Gastroesophageal sphincter (tissue), 4 donors: ENCODE data around the gene CSGALNACT2. TPM values are rescaled to one million over a fixed set of nuclear protein-coding genes. Genes with fewer than 3 reads are reported as not detected.

Experiments
- ATAC-seq: fragments of 150-250 bp; one replicate; pipeline ENCODE4 v1.9.1; 2016; ENCODE audit warnings: mild to moderate bottlenecking, moderate library complexity
- H3K27ac ChIP-seq, 4 donors: fragments of 200-600 bp; sonication (generic) in 3 of 4; 1 replicate in 3 of 4; 2 replicates in 1 of 4; pipeline ENCODE4 v1.5.1; 2016 to 2019
- H3K27me3 ChIP-seq: fragments of 200-600 bp; sonication (generic); one replicate; pipeline ENCODE4 v1.5.1; 2019
- H3K36me3 ChIP-seq, 2 donors: fragments of 200-600 bp; sonication (generic); one replicate each; pipeline ENCODE4 v1.5.1; 2019; ENCODE audit warnings: control low read depth in 1 of 2
- H3K4me1 ChIP-seq, 3 donors: fragments of 200-600 bp; sonication (generic); 1 replicate in 2 of 3; 2 replicates in 1 of 3; pipeline ENCODE4 v1.5.1; 2016 to 2019; ENCODE audit warnings: control low read depth in 2 of 3
- H3K4me3 ChIP-seq, 2 donors: fragments of 200-600 bp; sonication (generic); one replicate each; pipeline ENCODE4 v1.5.1; 2019; ENCODE audit warnings: mild to moderate bottlenecking in 1 of 2, moderate library complexity in 1 of 2
- H3K9me3 ChIP-seq, 3 donors: fragments of 200-600 bp; sonication (generic); one replicate each; pipeline ENCODE4 v1.5.1; 2017 to 2019; ENCODE audit warnings: control low read depth in 2 of 3
- EP300 ChIP-seq: sonication (generic); formaldehyde crosslinking; IDR thresholded peaks from one replicate; pipeline ENCODE4 v1.6.1; 2017; ENCODE audit warnings: antibody characterized with exemption, mild to moderate bottlenecking
- POLR2A ChIP-seq, 2 donors: fragments of 450-650 bp; IDR thresholded peaks; one replicate each; pipeline ENCODE4 v1.6.1; 2017; ENCODE audit warnings: antibody characterized with exemption in 2 of 2, mild to moderate bottlenecking in 2 of 2, moderate library complexity in 1 of 2
- POLR2AphosphoS5 ChIP-seq: sonication (generic); formaldehyde crosslinking; IDR thresholded peaks from one replicate; pipeline ENCODE4 v1.6.1; 2017; ENCODE audit warnings: antibody characterized with exemption
- WGBS, 2 donors: methylation state at CpG; one replicate each; pipeline ENCODE4 v1.1.5; 2018; ENCODE audit warnings: low coverage in 1 of 2; 5-methylcytosine and 5-hydroxymethylcytosine counted together
- total RNA-seq, 4 donors: library from RNA; depleted of rRNA; stranded (reverse); fragments of >200 nt; gene quantifications; one replicate each; pipeline ENCODE4 v1.1.0, GENCODE V29; 2016
- TF ChIP-seq, protein P1 (sequence below), 4 experiments: fragments of 200-600 bp in 2 of 4; fragments of 450-650 bp in 2 of 4; sonication (generic) in 1 of 4; IDR thresholded peaks; one replicate each; pipeline ENCODE4 v1.5.1; 2017 to 2019; ENCODE audit warnings: antibody characterized with exemption in 4 of 4, mild to moderate bottlenecking in 2 of 4, moderate library complexity in 2 of 4

The CSGALNACT2 gene
- total RNA-seq, 4 donors from 2014 or later: 28.4 to 37.4 (median 32.7) TPM

- H3K27me3 ChIP-seq: peaks cover 10% of the 10 kb centered on the region
- whole genome bisulfite sequencing, 2 donors: 85 to 93% methylated on average over 6 to 9 of the region's 20 CpGs
- H3K4me3 ChIP-seq: no peak overlapping the region
- peaks cover 0 to 7% of the 10 kb centered on the region in 2 donors for H3K36me3 ChIP-seq
- no peak overlapping the region for H3K27ac ChIP-seq
- ATAC-seq: no peak
- no peaks in the 10 kb centered on the region for H3K9me3 ChIP-seq
- TF ChIP-seq POLR2AphosphoS5 (no peak), POLR2A (IDR thresholded peaks at IDR 0.05) (no peak)
- TF ChIP-seq, protein P1, sequence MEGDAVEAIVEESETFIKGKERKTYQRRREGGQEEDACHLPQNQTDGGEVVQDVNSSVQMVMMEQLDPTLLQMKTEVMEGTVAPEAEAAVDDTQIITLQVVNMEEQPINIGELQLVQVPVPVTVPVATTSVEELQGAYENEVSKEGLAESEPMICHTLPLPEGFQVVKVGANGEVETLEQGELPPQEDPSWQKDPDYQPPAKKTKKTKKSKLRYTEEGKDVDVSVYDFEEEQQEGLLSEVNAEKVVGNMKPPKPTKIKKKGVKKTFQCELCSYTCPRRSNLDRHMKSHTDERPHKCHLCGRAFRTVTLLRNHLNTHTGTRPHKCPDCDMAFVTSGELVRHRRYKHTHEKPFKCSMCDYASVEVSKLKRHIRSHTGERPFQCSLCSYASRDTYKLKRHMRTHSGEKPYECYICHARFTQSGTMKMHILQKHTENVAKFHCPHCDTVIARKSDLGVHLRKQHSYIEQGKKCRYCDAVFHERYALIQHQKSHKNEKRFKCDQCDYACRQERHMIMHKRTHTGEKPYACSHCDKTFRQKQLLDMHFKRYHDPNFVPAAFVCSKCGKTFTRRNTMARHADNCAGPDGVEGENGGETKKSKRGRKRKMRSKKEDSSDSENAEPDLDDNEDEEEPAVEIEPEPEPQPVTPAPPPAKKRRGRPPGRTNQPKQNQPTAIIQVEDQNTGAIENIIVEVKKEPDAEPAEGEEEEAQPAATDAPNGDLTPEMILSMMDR (IDR thresholded peaks at IDR 0.05): no peak
- peaks cover 0 to 1% (median 0%) of the 10 kb centered on the region in 3 donors for H3K4me1 ChIP-seq
Measured at GRCh38 chr10:43196131-43196980, 58.1 kb downstream of the CSGALNACT2 start.

- H3K9me3 ChIP-seq: no peaks in the 10 kb centered on the region
- WGBS, 2 donors: 93 to 96% methylated on average over 7 to 8 of the region's 20 CpGs
- H3K4me1 ChIP-seq: peaks cover 0 to 10% (median 0%) of the 10 kb centered on the region in 3 donors
- H3K36me3 ChIP-seq: peaks cover 0 to 7% of the 10 kb centered on the region in 2 donors
- H3K27me3 ChIP-seq: peaks cover 17% of the 10 kb centered on the region
- H3K27ac ChIP-seq: no peak overlapping the region
- no peak for ATAC-seq
- TF ChIP-seq, protein P1 (IDR thresholded peaks at IDR 0.05): no peak
- no peak for TF ChIP-seq EP300
- TF ChIP-seq POLR2AphosphoS5: no peak
- no peak for TF ChIP-seq POLR2A (IDR thresholded peaks at IDR 0.05)
- H3K4me3 ChIP-seq: no peak overlapping the region
Measured at GRCh38 chr10:43196981-43197833, 59.0 kb downstream of the CSGALNACT2 start.

DNA sequence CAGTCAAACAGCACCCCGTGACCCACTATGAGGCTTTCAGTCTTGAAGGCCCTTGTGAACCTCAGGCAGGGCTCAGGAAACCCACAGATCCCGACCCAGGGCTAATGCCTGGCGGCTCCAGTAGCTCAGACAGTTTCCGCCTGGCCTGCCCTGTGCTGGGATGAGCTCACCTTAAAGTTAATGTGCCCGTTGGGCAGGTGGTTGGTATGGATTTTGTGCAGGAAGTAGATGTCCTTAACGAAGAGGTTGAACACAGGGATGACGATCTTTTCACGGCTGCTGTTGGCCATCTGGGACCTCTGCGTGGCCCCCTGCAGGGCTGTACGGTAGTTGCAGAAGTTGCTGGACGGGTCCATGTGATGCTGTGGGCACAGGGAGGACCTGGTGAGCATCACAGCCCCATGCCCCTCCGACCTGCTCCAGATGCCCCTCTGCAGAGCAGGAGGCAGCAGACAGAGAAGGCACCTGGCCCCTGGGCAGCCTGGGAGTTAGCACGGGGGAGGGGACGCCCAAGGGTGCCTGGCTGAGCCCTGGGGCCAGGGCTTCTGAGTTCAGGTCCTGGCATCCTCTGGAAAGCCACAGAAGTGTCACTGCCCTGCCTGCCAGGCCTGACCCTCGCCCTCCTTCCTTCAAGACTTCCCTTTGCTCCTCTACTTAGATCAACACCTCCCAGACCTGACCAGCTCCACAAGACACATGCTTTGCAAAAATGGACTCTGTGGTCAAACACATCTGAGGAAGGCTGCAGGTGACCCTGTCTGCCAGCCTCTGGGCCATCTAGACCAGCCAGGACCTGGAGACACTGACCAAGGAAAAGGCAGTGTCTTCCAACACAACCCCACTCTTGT, 59.8 kb downstream of the CSGALNACT2 start:
- peaks cover 22% of the 10 kb centered on the region for H3K27me3 ChIP-seq
- H3K4me1 ChIP-seq: peaks cover 0 to 18% (median 2%) of the 10 kb centered on the region in 3 donors
- no peak for ATAC-seq
- H3K4me3 ChIP-seq: no peak overlapping the region
- peaks cover 0 to 7% of the 10 kb centered on the region in 2 donors for H3K36me3 ChIP-seq
- TF ChIP-seq POLR2A (IDR thresholded peaks at IDR 0.05) (no peak), EP300 (no peak), POLR2AphosphoS5 (no peak)
- H3K9me3 ChIP-seq: no peaks in the 10 kb centered on the region
- H3K27ac ChIP-seq: no peak overlapping the region
- WGBS, 2 donors: 100% methylated on average over 2 of the region's 15 CpGs

- H3K9me3 ChIP-seq: no peaks in the 10 kb centered on the region
- H3K27me3 ChIP-seq: peaks cover 22% of the 10 kb centered on the region
- no peak overlapping the region for H3K4me3 ChIP-seq
- no peak for ATAC-seq
- H3K36me3 ChIP-seq: peaks cover 0 to 7% of the 10 kb centered on the region in 2 donors
- no peak overlapping the region for H3K27ac ChIP-seq
- peaks cover 0 to 23% (median 2%) of the 10 kb centered on the region in 3 donors for H3K4me1 ChIP-seq
- TF ChIP-seq EP300 (no peak), POLR2A (IDR thresholded peaks at IDR 0.05) (no peak), POLR2AphosphoS5 (no peak)
- TF ChIP-seq, protein P1 (IDR thresholded peaks at IDR 0.05): no peak
- 83 to 92% methylated on average over 2 to 3 of the region's 10 CpGs for WGBS, 2 donors
Measured at GRCh38 chr10:43198682-43199005, 60.4 kb downstream of the CSGALNACT2 start.
